Muscle of arm (tissue), 12 donors: ENCODE data around the gene FN1. TPM values are rescaled to one million over a fixed set of nuclear protein-coding genes. Genes with fewer than 3 reads are reported as not detected.

Experiments used
- DNase-seq: peaks from one replicate; pipeline ENCODE4 v3.0.0-alpha.2; 2013
- polyA plus RNA-seq, 12 donors: library from polyadenylated mRNA; unstranded; fragments of 120-200 nt; gene quantifications; one replicate each; pipeline ENCODE4 v1.2.1, GENCODE V29; 2013; ENCODE audit not compliant: insufficient read length in 12 of 12

The FN1 gene
- polyA plus RNA-seq, 12 donors, result 377 to 986 (median 499) TPM

- DNase-seq, result no peak
These were observed 44.3 kb downstream of the FN1 start for GRCh38 chr2:215391531-215391930.

- DNase-seq, result no peak
These were observed 45.3 kb downstream of the FN1 start for GRCh38 chr2:215390550-215390913.

- DNase-seq, result no peak
These were observed 47.7 kb downstream of the FN1 start for GRCh38 chr2:215388002-215388728.

GRCh38 chr2:215386566-215386965 is 49.3 kb downstream of the FN1 start:
- DNase-seq, result no peak

GRCh38 chr2:215384710-215385109 is 51.2 kb downstream of the FN1 start:
- DNase-seq, result no peak

- DNase-seq, result no peak
These were observed 52.1 kb downstream of the FN1 start for GRCh38 chr2:215383652-215384279.

- no peak for DNase-seq
These were observed 53.4 kb downstream of the FN1 start for GRCh38 chr2:215382480-215382879.

GRCh38 chr2:215382011-215382410 is 53.9 kb downstream of the FN1 start:
- no peak for DNase-seq

- DNase-seq, result no peak
These were observed 55.2 kb downstream of the FN1 start for GRCh38 chr2:215380699-215381098.

- no peak for DNase-seq
These were observed 55.9 kb downstream of the FN1 start for GRCh38 chr2:215379948-215380347.

GRCh38 chr2:215379039-215379438 is 56.8 kb downstream of the FN1 start:
- DNase-seq, result no peak

- no peak for DNase-seq
These were observed 57.8 kb downstream of the FN1 start for GRCh38 chr2:215378045-215378444.

GRCh38 chr2:215377283-215377682 is 58.6 kb downstream of the FN1 start:
- no peak for DNase-seq

- no peak for DNase-seq
These were observed 59.6 kb downstream of the FN1 start for GRCh38 chr2:215376103-215376780.

- no peak for DNase-seq
These were observed 60.4 kb downstream of the FN1 start for GRCh38 chr2:215375467-215375830.

- no peak for DNase-seq
These were observed 61.0 kb downstream of the FN1 start for GRCh38 chr2:215374642-215375466.

GRCh38 chr2:215374002-215374401 is 61.9 kb downstream of the FN1 start:
- no peak for DNase-seq

- DNase-seq, result no peak
These were observed 62.8 kb downstream of the FN1 start for GRCh38 chr2:215372968-215373649.

GRCh38 chr2:215371915-215372897 is 63.7 kb downstream of the FN1 start:
- DNase-seq, result no peak
